Keratinocyte (primary cell): ENCODE measurements around the gene TMUB1. TPM values are rescaled to one million over a fixed set of nuclear protein-coding genes. Genes with fewer than 3 reads are reported as not detected.

ENCODE experiments used
- DNase-seq: peaks from one replicate; pipeline ENCODE4 v3.0.0-alpha.2; 2011; ENCODE audit warnings: low read depth, missing footprints, low spot score
- FAIRE-seq: peaks from 2 replicates; lab custom pipeline; 2011; peaks lifted over from hg19 to GRCh38; lab: Jason Lieb, UNC
- H2AFZ ChIP-seq: 2 replicates; pipeline ENCODE4 v1.6.0; 2012; ENCODE audit warnings: low read length, control low read depth, inconsistent platforms; ENCODE audit not compliant: control insufficient read depth
- H3K27ac ChIP-seq: 2 replicates; pipeline ENCODE4 v1.5.1; 2011; ENCODE audit warnings: low read length; ENCODE audit not compliant: control insufficient read depth, insufficient read depth
- H3K27me3 ChIP-seq: 3 replicates; pipeline ENCODE4 v1.6.0; 2011; ENCODE audit warnings: low read length; ENCODE audit not compliant: control insufficient read depth, insufficient read depth; ENCODE audit errors: extremely low read depth
- H3K36me3 ChIP-seq, 2 experiments: 2 replicates in 1 of 2; 3 replicates in 1 of 2; pipeline ENCODE4 v1.5.1; 2011; ENCODE audit warnings: low read length in 2 of 2, mild to moderate bottlenecking in 1 of 2; ENCODE audit not compliant: control insufficient read depth in 2 of 2, insufficient read depth in 2 of 2; ENCODE audit errors: extremely low read depth in 1 of 2
- H3K4me1 ChIP-seq: 3 replicates; pipeline ENCODE4 v1.5.1; 2011; ENCODE audit warnings: low read length; ENCODE audit not compliant: control insufficient read depth, insufficient read depth; ENCODE audit errors: extremely low read depth
- H3K4me2 ChIP-seq: 3 replicates; pipeline ENCODE4 v1.6.0; 2011; ENCODE audit warnings: low read depth, low read length; ENCODE audit not compliant: control insufficient read depth, insufficient read depth; ENCODE audit errors: extremely low read depth
- H3K4me3 ChIP-seq, 3 experiments: fragments of 200-600 bp in 1 of 3; sonication (generic) in 1 of 3; 2 replicates in 2 of 3; 3 replicates in 1 of 3; pipeline ENCODE4 v1.5.1; 2011 to 2016; ENCODE audit warnings: low read length in 3 of 3, mild to moderate bottlenecking in 3 of 3, control low read depth in 2 of 3, inconsistent platforms in 1 of 3, low read depth in 1 of 3, mixed read lengths in 1 of 3, mixed run types in 1 of 3, moderate library complexity in 1 of 3; ENCODE audit not compliant: control insufficient read depth in 2 of 3, insufficient read depth in 2 of 3; ENCODE audit errors: extremely low read depth in 1 of 3
- H3K79me2 ChIP-seq: 2 replicates; pipeline ENCODE4 v1.6.0; 2012; ENCODE audit warnings: low read length; ENCODE audit not compliant: control insufficient read depth, insufficient read depth
- H3K9ac ChIP-seq: 3 replicates; pipeline ENCODE4 v1.6.0; 2011; ENCODE audit warnings: low read length; ENCODE audit not compliant: control insufficient read depth, insufficient read depth; ENCODE audit errors: extremely low read depth
- H3K9me1 ChIP-seq: 3 replicates; pipeline ENCODE4 v1.6.0; 2011; ENCODE audit warnings: low read length; ENCODE audit not compliant: control insufficient read depth, insufficient read depth; ENCODE audit errors: extremely low read depth
- H3K9me3 ChIP-seq: 2 replicates; pipeline ENCODE4 v1.5.1; 2012; ENCODE audit warnings: low read depth, low read length; ENCODE audit not compliant: control insufficient read depth
- H4K20me1 ChIP-seq: 3 replicates; pipeline ENCODE4 v1.6.0; 2011; ENCODE audit warnings: low read length; ENCODE audit not compliant: control insufficient read depth, insufficient read depth; ENCODE audit errors: extremely low read depth
- CTCF ChIP-seq, 3 experiments: IDR thresholded peaks in 1 of 3; conservative IDR thresholded peaks in 1 of 3; optimal IDR thresholded peaks in 1 of 3; 2 replicates in 2 of 3; 3 replicates in 1 of 3; pipeline versions ENCODE3 to v1.5.1; 2011; ENCODE audit warnings: low read length in 3 of 3, mild to moderate bottlenecking in 3 of 3, moderate library complexity in 2 of 3, control low read depth in 1 of 3, inconsistent platforms in 1 of 3; ENCODE audit not compliant: insufficient read depth in 2 of 3; ENCODE audit errors: extremely low read depth in 1 of 3
- EZH2 ChIP-seq: IDR thresholded peaks from one replicate; pipeline ENCODE4 v1.6.1; 2012; ENCODE audit warnings: inconsistent platforms, mild to moderate bottlenecking, low read length, moderate library complexity
- dilution Hi-C: fragments of 300-500 bp; cut with MboI; formaldehyde crosslinking; loops from one replicate; pipeline ENCODE4 v1.7.0; 2020; ENCODE audit warnings: low sequenced_read_pairs; ENCODE audit not compliant: extremely low pct_ligation_motif_present
- polyA plus RNA-seq, 5 experiments: library from polyadenylated mRNA; depleted of rRNA in 3 of 5; stranded (reverse) in 3 of 5; stranded (forward) in 1 of 5; unstranded in 1 of 5; fragments of >200 nt; gene quantifications; 1 replicate in 1 of 5; 2 replicates in 3 of 5; 3 replicates in 1 of 5; pipeline versions ENCODE4 v1.2.1 to v1.2.3, GENCODE V29; 2011 to 2012; ENCODE audit warnings: missing spikeins in 2 of 5, low read depth in 1 of 5, low replicate concordance in 1 of 5

Gene TMUB1
- polyA plus RNA-seq, 1 donor (not counting 4 experiments of a cell fraction or from before 2014, with no cell fraction given), result 12.2 TPM

GRCh38 chr7:151059367-151060112, 23.8 kb downstream of the TMUB1 start, which contains the start of gene SLC4A2:
TSS of gene SLC4A2 (plus strand) at chr7:151059589. CDS start at chr7:151061988, 2,399 bp downstream.
- Histone ChIP-seq H3K4me3 (peak within 1 kb of the TSS; percentile 67 to 90 (median 70)), H3K79me2 (peaks cover 31% of the 10 kb centered on the region), H3K9me3 (no peaks in the 10 kb centered on the region), H2AFZ (peak within 1 kb of the TSS; percentile 74), H3K36me3 (peaks cover 6 to 11% of the 10 kb centered on the region in 2 experiments), H3K9ac (peak within 1 kb of the TSS; percentile 77), H3K4me2 (peak within 1 kb of the TSS; percentile 99), H3K9me1 (peaks cover 4% of the 10 kb centered on the region), H3K4me1 (peaks cover 43% of the 10 kb centered on the region), H3K27me3 (no peaks in the 10 kb centered on the region), H3K27ac (peak within 1 kb of the TSS; percentile 95), H4K20me1 (no peaks in the 10 kb centered on the region)
- TF ChIP-seq EZH2, result no peak
- peak in 1 of 3 experiments; percentile 46 for TF ChIP-seq CTCF (optimal IDR thresholded peaks at IDR 0.05 in 1 of 3, IDR thresholded peaks at IDR 0.05 in 1 of 3, conservative IDR thresholded peaks at IDR 0.05 in 1 of 3; ENCODE audit: extremely low read depth in 1 of 3, insufficient read depth in 2 of 3, low read length in 3 of 3)
- DNase-seq (no peak), FAIRE-seq (no peak)
- dilution Hi-C loops, result no loop called here

- dilution Hi-C loops, result no loop called here
Observed at GRCh38 chr7:151058781-151059366, 24.4 kb downstream of the TMUB1 start.

More at GRCh38 chr7:151058781-151059366, 24.4 kb downstream of the TMUB1 start:
- H3K9me3 ChIP-seq, result no peaks in the 10 kb centered on the region
- peak overlapping the region; percentile 95 for H3K27ac ChIP-seq
- peaks cover 43% of the 10 kb centered on the region for H3K4me1 ChIP-seq
- peak overlapping the region; percentile 99 for H3K4me2 ChIP-seq
- TF ChIP-seq EZH2 (no peak), CTCF (optimal IDR thresholded peaks at IDR 0.05 in 1 of 3, IDR thresholded peaks at IDR 0.05 in 1 of 3, conservative IDR thresholded peaks at IDR 0.05 in 1 of 3; ENCODE audit: extremely low read depth in 1 of 3, insufficient read depth in 2 of 3, low read length in 3 of 3) (no peak)
- FAIRE-seq (no peak), DNase-seq (no peak)
- peak overlapping the region; percentile 67 to 90 (median 70) for H3K4me3 ChIP-seq
- H2AFZ ChIP-seq, result peak overlapping the region; percentile 74
- H3K9ac ChIP-seq, result peak overlapping the region; percentile 77
- H3K27me3 ChIP-seq, result no peaks in the 10 kb centered on the region
- H4K20me1 ChIP-seq, result no peaks in the 10 kb centered on the region
- peaks cover 31% of the 10 kb centered on the region for H3K79me2 ChIP-seq
- peaks cover 7% of the 10 kb centered on the region in 2 experiments for H3K36me3 ChIP-seq
- peaks cover 4% of the 10 kb centered on the region for H3K9me1 ChIP-seq
